ENCODE data around the gene FLT1. TPM values are rescaled to one million over a fixed set of nuclear protein-coding genes. Genes with fewer than 3 reads are reported as not detected.

The FLT1 gene
- total and polyA plus RNA-seq, 2 donors (not counting 1 experiment from before 2014, with no cell fraction given): 1.3 to 2.5 TPM

DNA sequence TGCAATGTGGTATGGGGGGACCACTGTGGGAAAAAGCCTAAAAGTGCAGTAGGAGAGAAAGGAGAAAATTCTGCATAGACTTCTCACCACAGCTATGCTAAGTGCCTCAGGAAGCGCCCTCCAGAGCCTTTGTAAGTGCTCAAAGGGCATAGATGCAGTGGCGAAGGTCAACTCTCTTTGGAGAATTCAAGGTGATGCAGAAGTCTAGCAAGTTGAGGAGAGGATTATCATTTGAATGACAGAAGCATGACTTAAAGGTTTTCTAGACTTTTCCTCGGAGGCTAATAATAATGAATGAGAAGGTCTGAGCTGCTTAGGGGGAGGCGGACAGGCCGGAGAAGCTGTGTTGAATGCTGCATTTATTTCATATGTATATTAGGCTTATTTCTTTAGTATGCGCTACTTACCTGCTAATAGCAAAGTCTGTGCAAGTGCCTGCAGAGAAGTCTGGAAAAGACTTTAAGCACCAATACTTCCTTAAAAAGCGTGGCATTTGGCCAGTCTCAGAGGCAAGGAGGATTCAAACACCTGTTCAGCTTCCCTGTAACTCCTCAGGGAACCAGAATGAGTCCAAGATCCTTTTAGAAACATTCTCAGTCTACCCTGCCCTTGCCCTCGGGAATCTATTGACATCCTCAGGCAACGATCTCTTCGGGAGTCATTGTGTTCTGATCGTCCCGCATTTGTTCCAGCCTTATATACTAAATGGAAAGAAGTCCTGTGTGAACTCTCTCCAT is 56.2 kb downstream of the FLT1 start:
- H3K4me2 ChIP-seq (ENCODE audit: extremely low read depth, insufficient read depth, low read length): no peak overlapping the region
- no peaks in the 10 kb centered on the region for H4K20me1 ChIP-seq (ENCODE audit: control insufficient read depth, extremely low read depth, insufficient read depth, low read length)
- no peak overlapping the region for H3K27ac ChIP-seq (ENCODE audit: insufficient read depth, low read length)
- no peak overlapping the region for H3K9ac ChIP-seq (ENCODE audit: insufficient read depth, low read length)
- peaks cover 5% of the 10 kb centered on the region for H3K27me3 ChIP-seq (ENCODE audit: control insufficient read depth, insufficient read depth, low read length)
- DNase-seq (ENCODE audit: low read depth in 2 of 2): no peak
- H2AFZ ChIP-seq (ENCODE audit: low read length): no peak overlapping the region
- no peaks in the 10 kb centered on the region for H3K4me1 ChIP-seq (ENCODE audit: control insufficient read depth, extremely low read depth, insufficient read depth, low read length)
- H3K36me3 ChIP-seq (ENCODE audit: control insufficient read depth, insufficient read depth, low read length): no peaks in the 10 kb centered on the region
- no peak for TF ChIP-seq EZH2 (IDR thresholded peaks at IDR 0.05; ENCODE audit: low read length, missing control alignments)
- TF ChIP-seq, protein P1, sequence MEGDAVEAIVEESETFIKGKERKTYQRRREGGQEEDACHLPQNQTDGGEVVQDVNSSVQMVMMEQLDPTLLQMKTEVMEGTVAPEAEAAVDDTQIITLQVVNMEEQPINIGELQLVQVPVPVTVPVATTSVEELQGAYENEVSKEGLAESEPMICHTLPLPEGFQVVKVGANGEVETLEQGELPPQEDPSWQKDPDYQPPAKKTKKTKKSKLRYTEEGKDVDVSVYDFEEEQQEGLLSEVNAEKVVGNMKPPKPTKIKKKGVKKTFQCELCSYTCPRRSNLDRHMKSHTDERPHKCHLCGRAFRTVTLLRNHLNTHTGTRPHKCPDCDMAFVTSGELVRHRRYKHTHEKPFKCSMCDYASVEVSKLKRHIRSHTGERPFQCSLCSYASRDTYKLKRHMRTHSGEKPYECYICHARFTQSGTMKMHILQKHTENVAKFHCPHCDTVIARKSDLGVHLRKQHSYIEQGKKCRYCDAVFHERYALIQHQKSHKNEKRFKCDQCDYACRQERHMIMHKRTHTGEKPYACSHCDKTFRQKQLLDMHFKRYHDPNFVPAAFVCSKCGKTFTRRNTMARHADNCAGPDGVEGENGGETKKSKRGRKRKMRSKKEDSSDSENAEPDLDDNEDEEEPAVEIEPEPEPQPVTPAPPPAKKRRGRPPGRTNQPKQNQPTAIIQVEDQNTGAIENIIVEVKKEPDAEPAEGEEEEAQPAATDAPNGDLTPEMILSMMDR (conservative IDR thresholded peaks at IDR 0.05 in 1 of 2, IDR thresholded peaks at IDR 0.05 in 1 of 2; ENCODE audit: low read depth in 1 of 2, low read length in 2 of 2): no peak
- no peak overlapping the region for H3K4me3 ChIP-seq (replicated peaks in 1 of 4; ENCODE audit: control extremely low read depth in 1 of 4, insufficient read depth in 1 of 4, low read depth in 3 of 4, low read length in 4 of 4)
- no peaks in the 10 kb centered on the region for H3K79me2 ChIP-seq (ENCODE audit: control insufficient read depth, insufficient read depth, low read length)
- H3K9me3 ChIP-seq (ENCODE audit: control insufficient read depth, insufficient read depth, low read depth, low read length): no peaks in the 10 kb centered on the region

DNA sequence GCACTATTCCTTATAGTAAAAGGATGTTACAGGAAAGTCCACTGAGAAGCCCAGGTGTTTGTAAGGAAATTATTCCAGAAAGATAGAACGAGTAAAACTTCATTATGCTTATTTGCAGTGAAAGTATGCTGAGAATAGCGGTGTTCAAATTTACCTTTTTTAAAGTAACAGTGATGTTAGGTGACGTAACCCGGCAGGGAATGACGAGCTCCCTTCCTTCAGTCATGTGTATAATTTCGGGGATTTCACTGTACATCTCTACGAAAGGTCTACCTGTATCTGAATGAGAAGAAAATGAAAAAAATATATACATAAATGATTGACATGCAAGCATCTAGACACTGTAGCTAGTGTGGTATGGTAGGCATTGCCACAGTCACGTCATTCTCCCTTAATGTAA is 56.9 kb downstream of the FLT1 start:
- Histone ChIP-seq H3K9me3 (ENCODE audit: control insufficient read depth, insufficient read depth, low read depth, low read length) (no peaks in the 10 kb centered on the region), H3K4me2 (ENCODE audit: extremely low read depth, insufficient read depth, low read length) (no peak overlapping the region), H3K36me3 (ENCODE audit: control insufficient read depth, insufficient read depth, low read length) (no peaks in the 10 kb centered on the region), H3K9ac (ENCODE audit: insufficient read depth, low read length) (no peak overlapping the region), H2AFZ (ENCODE audit: low read length) (no peak overlapping the region), H3K79me2 (ENCODE audit: control insufficient read depth, insufficient read depth, low read length) (no peaks in the 10 kb centered on the region), H3K4me1 (ENCODE audit: control insufficient read depth, extremely low read depth, insufficient read depth, low read length) (no peaks in the 10 kb centered on the region), H4K20me1 (ENCODE audit: control insufficient read depth, extremely low read depth, insufficient read depth, low read length) (no peaks in the 10 kb centered on the region), H3K27ac (ENCODE audit: insufficient read depth, low read length) (no peak overlapping the region), H3K27me3 (ENCODE audit: control insufficient read depth, insufficient read depth, low read length) (peaks cover 2% of the 10 kb centered on the region), H3K4me3 (replicated peaks in 1 of 4; ENCODE audit: control extremely low read depth in 1 of 4, insufficient read depth in 1 of 4, low read depth in 3 of 4, low read length in 4 of 4) (no peak overlapping the region)
- DNase-seq (ENCODE audit: low read depth in 2 of 2): no peak
- TF ChIP-seq, protein P1 (conservative IDR thresholded peaks at IDR 0.05 in 1 of 2, IDR thresholded peaks at IDR 0.05 in 1 of 2; ENCODE audit: low read depth in 1 of 2, low read length in 2 of 2): no peak
- TF ChIP-seq EZH2 (IDR thresholded peaks at IDR 0.05; ENCODE audit: low read length, missing control alignments): no peak

DNA sequence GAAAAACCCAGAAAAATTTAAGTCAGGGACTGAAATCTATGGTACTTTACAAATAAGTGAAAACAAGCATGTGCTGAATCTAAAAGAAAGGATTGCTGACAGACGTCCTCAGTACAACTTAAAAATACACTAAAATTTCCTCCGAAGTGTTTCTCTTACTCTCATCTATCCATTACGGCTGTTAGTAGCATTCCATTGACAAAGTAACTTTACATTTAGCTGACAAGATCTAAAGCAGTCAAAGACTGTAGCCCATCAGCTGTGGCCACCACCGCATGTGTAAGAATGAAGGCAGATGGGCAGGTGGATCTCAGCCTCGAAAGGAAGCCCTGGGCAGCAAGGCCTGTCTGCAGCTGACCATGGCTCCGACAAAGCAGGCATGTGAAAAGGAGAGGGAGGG is 59.0 kb downstream of the FLT1 start:
- no peak for DNase-seq (ENCODE audit: low read depth in 2 of 2)
- Histone ChIP-seq H2AFZ (ENCODE audit: low read length) (no peak overlapping the region), H3K4me1 (ENCODE audit: control insufficient read depth, extremely low read depth, insufficient read depth, low read length) (no peaks in the 10 kb centered on the region), H3K4me3 (replicated peaks in 1 of 4; ENCODE audit: control extremely low read depth in 1 of 4, insufficient read depth in 1 of 4, low read depth in 3 of 4, low read length in 4 of 4) (no peak overlapping the region), H3K27ac (ENCODE audit: insufficient read depth, low read length) (no peak overlapping the region), H3K9me3 (ENCODE audit: control insufficient read depth, insufficient read depth, low read depth, low read length) (no peaks in the 10 kb centered on the region), H3K36me3 (ENCODE audit: control insufficient read depth, insufficient read depth, low read length) (no peaks in the 10 kb centered on the region), H3K4me2 (ENCODE audit: extremely low read depth, insufficient read depth, low read length) (no peak overlapping the region), H4K20me1 (ENCODE audit: control insufficient read depth, extremely low read depth, insufficient read depth, low read length) (no peaks in the 10 kb centered on the region), H3K9ac (ENCODE audit: insufficient read depth, low read length) (no peak overlapping the region), H3K79me2 (ENCODE audit: control insufficient read depth, insufficient read depth, low read length) (no peaks in the 10 kb centered on the region), H3K27me3 (ENCODE audit: control insufficient read depth, insufficient read depth, low read length) (no peaks in the 10 kb centered on the region)
- TF ChIP-seq, protein P1 (conservative IDR thresholded peaks at IDR 0.05 in 1 of 2, IDR thresholded peaks at IDR 0.05 in 1 of 2; ENCODE audit: low read depth in 1 of 2, low read length in 2 of 2): no peak
- TF ChIP-seq EZH2 (IDR thresholded peaks at IDR 0.05; ENCODE audit: low read length, missing control alignments): no peak

All from fibroblast of lung (primary cell).